ENCODE measurements around the gene BRWD1. TPM values are rescaled to one million over a fixed set of nuclear protein-coding genes. Genes with fewer than 3 reads are reported as not detected.
A peak's percentile ranks its signal among the peaks of the same experiment; 100 is the strongest.

The BRWD1 gene
- total and polyA plus RNA-seq, 2 experiments from 2014 or later, result 35.2 to 75.5 TPM

GRCh38 chr21:39153842-39154241 is 159.6 kb downstream of the BRWD1 start (continued):
- TF ChIP-seq ETS1 (IDR thresholded peaks at IDR 0.05) (no peak), STAT1 (IDR thresholded peaks at IDR 0.05; ENCODE audit: unreplicated experiment) (no peak), ZNF114 (CRISPR knock-in tag; IDR thresholded peaks at IDR 0.05) (no peak), ZNF331 (CRISPR knock-in tag; IDR thresholded peaks at IDR 0.05; ENCODE audit: low read depth) (no peak), CTCF (conservative IDR thresholded peaks at IDR 0.05; ENCODE audit: low read depth in 2 of 2) (no peak)

- Histone ChIP-seq H2AFZ (no peak overlapping the region), H3K4me1 (ENCODE audit: insufficient read depth) (no peaks in the 10 kb centered on the region), H3K27me3 (ENCODE audit: insufficient read depth) (no peaks in the 10 kb centered on the region), H3K36me3 (ENCODE audit: insufficient read depth) (no peaks in the 10 kb centered on the region), H3K4me2 (no peak overlapping the region), H3F3A (replicated peaks; ENCODE audit: low read depth) (no peaks in the 10 kb centered on the region), H3K9me2 (ENCODE audit: insufficient read depth) (0 out of 2 replicates have a peak, but pooled peaks cover 5% of the 10 kb centered on the region), H3K79me2 (replicated peaks; ENCODE audit: insufficient read depth) (no peaks in the 10 kb centered on the region), H3K27ac (ENCODE audit: low read depth) (no peak overlapping the region), H3K4me3 (no peak overlapping the region), H4K20me1 (replicated peaks; ENCODE audit: insufficient read depth) (no peaks in the 10 kb centered on the region)
- H3K27ac Mint-ChIP-seq, result no peak overlapping the region
- no peaks in the 10 kb centered on the region for H3K4me1 Mint-ChIP-seq
- H3K27me3 Mint-ChIP-seq (ENCODE audit: insufficient read depth, low read depth, poor library complexity), result no peaks in the 10 kb centered on the region
- peaks cover 16% of the 10 kb centered on the region for H3K9me3 Mint-ChIP-seq
- DNase-seq (ENCODE audit: low spot score) (peak; percentile 51), ATAC-seq (peak; percentile 69)
- peaks cover 10% of the 10 kb centered on the region; the same call in 2 of the 3 replicates for H3K36me3 Mint-ChIP-seq (ENCODE audit: low read depth)
- TF ChIP-seq CREB1 (CRISPR knock-in tag; IDR thresholded peaks at IDR 0.05; ENCODE audit: low read depth) (no peak), CTCF (conservative IDR thresholded peaks at IDR 0.05; ENCODE audit: low read depth in 2 of 2) (peak; percentile 55 to 58)
- H3K4me3 Mint-ChIP-seq, result no peak overlapping the region
Measured at GRCh38 chr21:39153373-39153772, 160.1 kb downstream of the BRWD1 start.

- no peaks in the 10 kb centered on the region for H3K4me1 ChIP-seq (ENCODE audit: insufficient read depth)
- no peak overlapping the region for H3K27ac ChIP-seq (ENCODE audit: low read depth)
- H3K27me3 Mint-ChIP-seq (ENCODE audit: insufficient read depth, low read depth, poor library complexity), result no peaks in the 10 kb centered on the region
- ATAC-seq (no peak), DNase-seq (ENCODE audit: low spot score) (no peak)
- H3F3A ChIP-seq (replicated peaks; ENCODE audit: low read depth), result no peaks in the 10 kb centered on the region
- no peaks in the 10 kb centered on the region for H3K79me2 ChIP-seq (replicated peaks; ENCODE audit: insufficient read depth)
- 0 out of 2 replicates have a peak, but pooled peaks cover 5% of the 10 kb centered on the region for H3K9me2 ChIP-seq (ENCODE audit: insufficient read depth)
- peaks cover 6% of the 10 kb centered on the region; the same call in 2 of the 3 replicates for H3K36me3 Mint-ChIP-seq (ENCODE audit: low read depth)
- H3K27me3 ChIP-seq (ENCODE audit: insufficient read depth), result no peaks in the 10 kb centered on the region
- H4K20me1 ChIP-seq (replicated peaks; ENCODE audit: insufficient read depth), result no peaks in the 10 kb centered on the region
- no peak overlapping the region for H3K4me3 Mint-ChIP-seq
- H2AFZ ChIP-seq, result no peak overlapping the region
- H3K4me3 ChIP-seq, result no peak overlapping the region
- H3K36me3 ChIP-seq (ENCODE audit: insufficient read depth), result no peaks in the 10 kb centered on the region
- peaks cover 12% of the 10 kb centered on the region for H3K9me3 Mint-ChIP-seq
- H3K27ac Mint-ChIP-seq, result no peak overlapping the region
- H3K4me2 ChIP-seq, result no peak overlapping the region
- no peaks in the 10 kb centered on the region for H3K4me1 Mint-ChIP-seq
- no peak for TF ChIP-seq ZNF462 (CRISPR knock-in tag; IDR thresholded peaks at IDR 0.05)
Measured at GRCh38 chr21:39152271-39152670, 161.2 kb downstream of the BRWD1 start.

Data from GM23338 (cell line).